ENCODE results near the gene MCCC2. TPM values are rescaled to one million over a fixed set of nuclear protein-coding genes. Genes with fewer than 3 reads are reported as not detected.

The MCCC2 gene
- polyA plus RNA-seq, 1 donor (not counting 4 experiments of a cell fraction or from before 2014, with no cell fraction given) = 52.5 TPM

DNA sequence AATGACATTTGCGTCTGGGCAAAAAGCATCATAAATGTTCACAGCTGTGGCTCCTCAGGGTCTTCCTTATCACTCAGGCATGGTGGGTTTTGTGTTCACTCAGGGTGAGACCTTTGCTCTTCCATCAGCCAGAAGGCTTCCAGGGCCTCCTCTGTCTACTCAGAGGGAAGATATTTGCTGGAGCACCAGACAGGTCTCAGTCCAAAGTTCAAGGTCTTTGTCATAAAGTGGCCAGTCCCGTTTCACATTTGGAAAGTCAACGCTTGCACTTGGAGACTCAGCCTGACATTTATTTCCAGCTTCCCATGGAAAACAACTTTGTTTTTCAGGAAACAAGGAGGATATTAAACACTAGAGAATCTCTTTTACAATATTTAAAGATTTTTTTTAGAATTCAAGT is 119.8 kb downstream of the MCCC2 start:
- TF ChIP-seq EZH2 (IDR thresholded peaks at IDR 0.05; ENCODE audit: low read length) = no peak
- TF ChIP-seq, protein P1, sequence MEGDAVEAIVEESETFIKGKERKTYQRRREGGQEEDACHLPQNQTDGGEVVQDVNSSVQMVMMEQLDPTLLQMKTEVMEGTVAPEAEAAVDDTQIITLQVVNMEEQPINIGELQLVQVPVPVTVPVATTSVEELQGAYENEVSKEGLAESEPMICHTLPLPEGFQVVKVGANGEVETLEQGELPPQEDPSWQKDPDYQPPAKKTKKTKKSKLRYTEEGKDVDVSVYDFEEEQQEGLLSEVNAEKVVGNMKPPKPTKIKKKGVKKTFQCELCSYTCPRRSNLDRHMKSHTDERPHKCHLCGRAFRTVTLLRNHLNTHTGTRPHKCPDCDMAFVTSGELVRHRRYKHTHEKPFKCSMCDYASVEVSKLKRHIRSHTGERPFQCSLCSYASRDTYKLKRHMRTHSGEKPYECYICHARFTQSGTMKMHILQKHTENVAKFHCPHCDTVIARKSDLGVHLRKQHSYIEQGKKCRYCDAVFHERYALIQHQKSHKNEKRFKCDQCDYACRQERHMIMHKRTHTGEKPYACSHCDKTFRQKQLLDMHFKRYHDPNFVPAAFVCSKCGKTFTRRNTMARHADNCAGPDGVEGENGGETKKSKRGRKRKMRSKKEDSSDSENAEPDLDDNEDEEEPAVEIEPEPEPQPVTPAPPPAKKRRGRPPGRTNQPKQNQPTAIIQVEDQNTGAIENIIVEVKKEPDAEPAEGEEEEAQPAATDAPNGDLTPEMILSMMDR (optimal IDR thresholded peaks at IDR 0.05 in 1 of 3, IDR thresholded peaks at IDR 0.05 in 1 of 3, conservative IDR thresholded peaks at IDR 0.05 in 1 of 3; ENCODE audit: extremely low read depth in 1 of 3, insufficient read depth in 2 of 3, low read length in 3 of 3) = no peak
- DNase-seq (ENCODE audit: low read depth, low spot score) (no peak), FAIRE-seq (no peak)
- dilution Hi-C loops (cut with MboI; ENCODE audit: extremely low pct_ligation_motif_present, low sequenced_read_pairs) = no loop called here
- Histone ChIP-seq H3K9ac (ENCODE audit: control insufficient read depth, extremely low read depth, insufficient read depth, low read length) (no peak overlapping the region), H4K20me1 (ENCODE audit: control insufficient read depth, extremely low read depth, insufficient read depth, low read length) (no peaks in the 10 kb centered on the region), H3K4me3 (ENCODE audit: control insufficient read depth in 2 of 3, extremely low read depth in 1 of 3, insufficient read depth in 2 of 3, low read depth in 1 of 3, low read length in 3 of 3) (no peak overlapping the region), H3K27me3 (ENCODE audit: control insufficient read depth, extremely low read depth, insufficient read depth, low read length) (peaks cover 30% of the 10 kb centered on the region), H3K4me2 (ENCODE audit: control insufficient read depth, extremely low read depth, insufficient read depth, low read depth, low read length) (no peak overlapping the region), H3K9me3 (ENCODE audit: control insufficient read depth, low read depth, low read length) (no peaks in the 10 kb centered on the region), H3K79me2 (ENCODE audit: control insufficient read depth, insufficient read depth, low read length) (no peaks in the 10 kb centered on the region), H3K36me3 (ENCODE audit: control insufficient read depth in 2 of 2, extremely low read depth in 1 of 2, insufficient read depth in 2 of 2, low read length in 2 of 2) (no peaks in the 10 kb centered on the region), H2AFZ (ENCODE audit: control insufficient read depth, low read length) (no peak overlapping the region), H3K9me1 (ENCODE audit: control insufficient read depth, extremely low read depth, insufficient read depth, low read length) (no peaks in the 10 kb centered on the region), H3K4me1 (ENCODE audit: control insufficient read depth, extremely low read depth, insufficient read depth, low read length) (no peaks in the 10 kb centered on the region), H3K27ac (ENCODE audit: control insufficient read depth, insufficient read depth, low read length) (no peak overlapping the region)

Small RNA genes within 50 kb of the gene (small RNA-seq; reads per million reads assigned to genes)
- gene HMGN1P12 (ENCODE audit: insufficient read length in 3 of 3, low read depth in 3 of 3, low replicate concordance in 1 of 3) = 0 reads per million in 3 experiments

Other genes starting within 250 kb of the MCCC2 start
- 8.4 to 16.2 TPM (median 10.0 TPM) in 3 replicates for gene BDP1, start 131.7 kb upstream of the MCCC2 start, polyA plus RNA-seq
- not detected in 3 replicates for gene CARTPT, start 131.9 kb downstream of the MCCC2 start, polyA plus RNA-seq